22Rv1 (cell line): ENCODE data around the gene MKI67.

Experiments used
- CTCF ChIP-seq: fragments of 450-650 bp; IDR thresholded peaks from 2 replicates; pipeline ENCODE4 v1.5.1; 2017; ENCODE audit warnings: mild to moderate bottlenecking
- ZFX ChIP-seq: fragments of 450-650 bp; IDR thresholded peaks from 2 replicates; pipeline ENCODE4 v1.6.1; 2017; ENCODE audit warnings: antibody characterized with exemption, borderline replicate concordance

GRCh38 chr10:128105383-128105782 is 20.8 kb downstream of the MKI67 start:
- no peak for TF ChIP-seq CTCF
- no peak for TF ChIP-seq ZFX
